IMR-90 (cell line): ENCODE measurements around the gene RBMS3. TPM values are rescaled to one million over a fixed set of nuclear protein-coding genes. Genes with fewer than 3 reads are reported as not detected.

Experiments
- ATAC-seq: fragments of 200-7000 bp; cut with Tn5 transposase; 2 replicates; pipeline ENCODE4 v1.9.1; 2020; ENCODE audit warnings: low read depth, mild to moderate bottlenecking, moderate library complexity
- BruUV-seq: library from RNA; stranded (reverse); fragments of 400-500 nt; replicated peaks from 2 replicates; lab custom pipeline; 2021; lab: Mats Ljungman, UMichigan
- CTCF ChIA-PET: fragments of 300-600 bp; formaldehyde crosslinking; extraction: SDS; loops from one replicate; lab custom pipeline; 2021; ENCODE audit warnings: antibody characterized with exemption; lab: Yijun Ruan, JAX
- POLR2A ChIA-PET: fragments of 300-600 bp; sonication (Branson Sonifier 250); formaldehyde crosslinking; loops from one replicate; lab custom pipeline; 2022; ENCODE audit warnings: antibody characterized with exemption; ENCODE audit not compliant: unreplicated experiment; lab: Charles Lee
- DNase-seq: peaks from one replicate; pipeline ENCODE4 v3.0.0; 2013
- H2AFZ ChIP-seq: replicated peaks from 2 replicates; pipeline ENCODE3; 2013; ENCODE audit warnings: low read length, mild to moderate bottlenecking; ENCODE audit not compliant: poor library complexity
- H2AK5ac ChIP-seq: 2 replicates; pipeline ENCODE4 v1.6.1; 2013; ENCODE audit warnings: low read depth, low read length, inconsistent platforms
- H2AK9ac ChIP-seq: replicated peaks from 2 replicates; pipeline ENCODE3; 2013; ENCODE audit warnings: mild to moderate bottlenecking, low read depth, low read length, moderate library complexity; ENCODE audit not compliant: poor library complexity
- H2BK120ac ChIP-seq: 2 replicates; pipeline ENCODE4 v1.6.1; 2013; ENCODE audit warnings: low read depth, low read length, inconsistent platforms
- H2BK15ac ChIP-seq: 3 replicates; pipeline ENCODE4 v1.6.1; 2013; ENCODE audit warnings: low read depth, low read length, inconsistent platforms
- H2BK20ac ChIP-seq: 2 replicates; pipeline ENCODE4 v1.6.1; 2013; ENCODE audit warnings: low read depth, mild to moderate bottlenecking, inconsistent platforms, low read length, moderate library complexity
- H2BK5ac ChIP-seq: 2 replicates; pipeline ENCODE4 v1.6.1; 2013; ENCODE audit warnings: mild to moderate bottlenecking, low read depth, low read length, inconsistent platforms; ENCODE audit not compliant: poor library complexity, severe bottlenecking
- H3K14ac ChIP-seq: replicated peaks from 2 replicates; pipeline ENCODE4 v1.6.1; 2013; ENCODE audit warnings: low read depth, low read length, inconsistent platforms
- H3K18ac ChIP-seq: 2 replicates; pipeline ENCODE4 v1.6.1; 2013; ENCODE audit warnings: low read depth, low read length, control low read depth
- H3K23ac ChIP-seq: 2 replicates; pipeline ENCODE4 v1.6.1; 2013; ENCODE audit warnings: low read depth, low read length, inconsistent platforms
- H3K27ac ChIP-seq: 2 replicates; pipeline ENCODE4 v1.5.1; 2013; ENCODE audit warnings: mild to moderate bottlenecking, control low read depth, low read length; ENCODE audit not compliant: insufficient read depth
- H3K27me3 ChIP-seq: 2 replicates; pipeline ENCODE4 v1.6.1; 2013; ENCODE audit warnings: low read length; ENCODE audit not compliant: control insufficient read depth, insufficient read depth
- H3K36me3 ChIP-seq: 2 replicates; pipeline ENCODE4 v1.6.1; 2013; ENCODE audit warnings: low read length, mixed read lengths; ENCODE audit not compliant: control insufficient read depth, insufficient read depth
- H3K4ac ChIP-seq: 2 replicates; pipeline ENCODE4 v1.6.1; 2013; ENCODE audit warnings: low read depth, low read length, inconsistent platforms
- H3K4me1 ChIP-seq: 2 replicates; pipeline ENCODE4 v1.6.1; 2013; ENCODE audit warnings: low read length, mixed read lengths; ENCODE audit not compliant: control insufficient read depth, insufficient read depth
- H3K4me2 ChIP-seq: 2 replicates; pipeline ENCODE4 v1.6.1; 2013; ENCODE audit warnings: low read depth, mild to moderate bottlenecking, control low read depth, low read length, moderate library complexity
- H3K4me3 ChIP-seq: 2 replicates; pipeline ENCODE4 v1.5.1; 2013; ENCODE audit warnings: low read depth, mild to moderate bottlenecking, control low read depth, low read length, moderate library complexity; ENCODE audit not compliant: insufficient read depth
- H3K56ac ChIP-seq: 2 replicates; pipeline ENCODE4 v1.6.1; 2013; ENCODE audit warnings: low read length, inconsistent platforms; ENCODE audit not compliant: insufficient read depth; ENCODE audit errors: extremely low read depth
- H3K79me1 ChIP-seq, 2 experiments: 2 replicates each; pipeline ENCODE4 v1.6.1; 2013; ENCODE audit warnings: low read length in 2 of 2, inconsistent platforms in 1 of 2, low read depth in 1 of 2
- H3K9ac ChIP-seq: 2 replicates; pipeline ENCODE4 v1.6.1; 2013; ENCODE audit warnings: low read depth, low read length, control low read depth
- H3K9me1 ChIP-seq: 2 replicates; pipeline ENCODE4 v1.6.1; 2013; ENCODE audit warnings: low read length, inconsistent platforms; ENCODE audit not compliant: insufficient read depth
- H3K9me3 ChIP-seq: 2 replicates; pipeline ENCODE4 v1.6.1; 2013; ENCODE audit warnings: low read length; ENCODE audit not compliant: control insufficient read depth, insufficient read depth
- H4K20me1 ChIP-seq: 2 replicates; pipeline ENCODE4 v1.6.1; 2013; ENCODE audit warnings: low read length, inconsistent platforms; ENCODE audit not compliant: insufficient read depth
- H4K5ac ChIP-seq: 2 replicates; pipeline ENCODE4 v1.6.1; 2013; ENCODE audit warnings: mild to moderate bottlenecking, low read depth, low read length, control low read depth
- H4K8ac ChIP-seq, 2 experiments: 2 replicates each; pipeline ENCODE4 v1.6.1; 2013; ENCODE audit warnings: low read depth in 2 of 2, low read length in 2 of 2, control low read depth in 1 of 2, inconsistent platforms in 1 of 2
- H4K91ac ChIP-seq: 2 replicates; pipeline ENCODE4 v1.6.1; 2013; ENCODE audit warnings: low read depth, low read length, inconsistent platforms; ENCODE audit not compliant: insufficient read depth
- BHLHE40 ChIP-seq: fragments of 150-350 bp; IDR thresholded peaks from 2 replicates; pipeline ENCODE4 v1.6.1; 2016; ENCODE audit warnings: mild to moderate bottlenecking, low read depth, low read length
- CEBPB ChIP-seq: IDR thresholded peaks from 2 replicates; pipeline ENCODE4 v1.6.1; 2012; ENCODE audit warnings: low read depth, low read length, improper control_type of control experiment
- CHD1 ChIP-seq: IDR thresholded peaks from 2 replicates; pipeline ENCODE4 v1.6.1; 2012; ENCODE audit warnings: low read depth, low read length, improper control_type of control experiment
- FOS ChIP-seq: fragments of 150-350 bp; IDR thresholded peaks from 2 replicates; pipeline ENCODE4 v1.6.1; 2016; ENCODE audit warnings: low read depth, low read length
- MAZ ChIP-seq: IDR thresholded peaks from 2 replicates; pipeline ENCODE4 v1.6.1; 2012; ENCODE audit warnings: low read depth, mild to moderate bottlenecking, low read length, improper control_type of control experiment, moderate library complexity, borderline replicate concordance
- RFX5 ChIP-seq: IDR thresholded peaks from 2 replicates; pipeline ENCODE4 v1.8.0; 2012; ENCODE audit warnings: low read depth, mild to moderate bottlenecking, low read length, moderate library complexity
- WGBS, 2 experiments: methylation state at CpG; one replicate each; pipeline versions ENCODE4 v1.1.5 to v1.1.7; 2013; ENCODE audit warnings: missing lambda C conversion rate in 2 of 2; ENCODE audit not compliant: insufficient read length in 1 of 2; ENCODE audit errors: extremely low coverage in 2 of 2; 5-methylcytosine and 5-hydroxymethylcytosine counted together
- dilution Hi-C: fragments of 300-500 bp; cut with HindIII; formaldehyde crosslinking; loops from one replicate; pipeline ENCODE4 v1.14.3; 2018; ENCODE audit warnings: low sequenced_read_pairs; ENCODE audit not compliant: unreplicated experiment
- in situ Hi-C: fragments of 300-500 bp; cut with MboI; formaldehyde crosslinking; loops from 3 replicates; pipeline ENCODE4 v1.14.3; 2019; ENCODE audit warnings: low sequenced_read_pairs, inconsistent platforms, mixed read lengths
- intact Hi-C: fragments of 100-400 bp; cut with micrococcal nuclease; formaldehyde crosslinking; loops from 2 replicates; pipeline ENCODE4 v1.10.0; 2022
- polyA plus RNA-seq, 3 experiments: library from polyadenylated mRNA; depleted of rRNA; stranded (reverse); fragments of >200 nt; gene quantifications; 2 replicates each; pipeline ENCODE4 v1.2.3, GENCODE V29; 2012; ENCODE audit warnings: low replicate concordance in 1 of 3
- total RNA-seq: library from RNA; depleted of rRNA; stranded (reverse); fragments of >200 nt; gene quantifications from 2 replicates; pipeline ENCODE4 v1.2.3, GENCODE V29; 2012
- TF ChIP-seq, protein P1 (sequence below): conservative IDR thresholded peaks from 2 replicates; pipeline ENCODE4 v1.5.1; 2012; ENCODE audit warnings: mild to moderate bottlenecking, low read depth, low read length, improper control_type of control experiment

Gene RBMS3
- total and polyA plus RNA-seq, 2 of the 4 experiments (the other 2 are of a cell fraction) = 15.2 to 127 TPM

GRCh38 chr3:29344935-29345334 lies 64.1 kb downstream of the RBMS3 start:
- Histone ChIP-seq H4K91ac (no peak overlapping the region), H3K23ac (no peak overlapping the region), H3K9me1 (no peaks in the 10 kb centered on the region), H3K4me3 (no peak overlapping the region), H2AK5ac (no peak overlapping the region), H3K18ac (no peak overlapping the region), H4K8ac (no peak overlapping the region), H3K9me3 (no peaks in the 10 kb centered on the region), H2AK9ac (no peak overlapping the region), H2AFZ (no peak overlapping the region), H4K20me1 (peaks cover 3% of the 10 kb centered on the region; the same call in 1 of the 2 replicates), H3K27me3 (no peaks in the 10 kb centered on the region), H3K4ac (no peak overlapping the region), H3K56ac (no peak overlapping the region), H2BK20ac (no peak overlapping the region), H3K4me1 (no peaks in the 10 kb centered on the region), H3K27ac (no peak overlapping the region), H2BK120ac (no peak overlapping the region), H2BK15ac (no peak overlapping the region), H4K5ac (no peak overlapping the region), H3K36me3 (no peaks in the 10 kb centered on the region), H3K14ac (no peak overlapping the region), H2BK5ac (no peak overlapping the region), H3K9ac (no peak overlapping the region), H3K4me2 (no peak overlapping the region), H3K79me1 (peaks cover 34 to 62% of the 10 kb centered on the region in 2 experiments)
- intact Hi-C loops (no loop called here), in situ Hi-C loops (no loop called here), dilution Hi-C loops (no loop called here)
- ATAC-seq = no peak
- no TSS peak for BruUV-seq
- no CpG with 5 or more reads among the region's 1 CpG for WGBS, 2 experiments
- ChIA-PET POLR2A (interaction anchor here (0.7 kb wide), 1 partner anchor 178 kb away, joined by 3 read pairs; no protein-coding TSS in a partner anchor), CTCF (no interaction called here)
- TF ChIP-seq CEBPB (no peak), RFX5 (no peak), CHD1 (no peak), BHLHE40 (no peak), MAZ (no peak), FOS (no peak)
- TF ChIP-seq, protein P1, sequence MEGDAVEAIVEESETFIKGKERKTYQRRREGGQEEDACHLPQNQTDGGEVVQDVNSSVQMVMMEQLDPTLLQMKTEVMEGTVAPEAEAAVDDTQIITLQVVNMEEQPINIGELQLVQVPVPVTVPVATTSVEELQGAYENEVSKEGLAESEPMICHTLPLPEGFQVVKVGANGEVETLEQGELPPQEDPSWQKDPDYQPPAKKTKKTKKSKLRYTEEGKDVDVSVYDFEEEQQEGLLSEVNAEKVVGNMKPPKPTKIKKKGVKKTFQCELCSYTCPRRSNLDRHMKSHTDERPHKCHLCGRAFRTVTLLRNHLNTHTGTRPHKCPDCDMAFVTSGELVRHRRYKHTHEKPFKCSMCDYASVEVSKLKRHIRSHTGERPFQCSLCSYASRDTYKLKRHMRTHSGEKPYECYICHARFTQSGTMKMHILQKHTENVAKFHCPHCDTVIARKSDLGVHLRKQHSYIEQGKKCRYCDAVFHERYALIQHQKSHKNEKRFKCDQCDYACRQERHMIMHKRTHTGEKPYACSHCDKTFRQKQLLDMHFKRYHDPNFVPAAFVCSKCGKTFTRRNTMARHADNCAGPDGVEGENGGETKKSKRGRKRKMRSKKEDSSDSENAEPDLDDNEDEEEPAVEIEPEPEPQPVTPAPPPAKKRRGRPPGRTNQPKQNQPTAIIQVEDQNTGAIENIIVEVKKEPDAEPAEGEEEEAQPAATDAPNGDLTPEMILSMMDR = no peak
- DNase-seq = no peak
